Measurements from ENCODE around the gene HSF4.

The HSF4 gene

GRCh38 chr16:67148221-67148620 is 16.3 kb upstream of the HSF4 start:
- CTCF ChIA-PET, result no interaction called here
- POLR2A ChIA-PET, result no interaction called here

GRCh38 chr16:67148656-67149275 is 15.8 kb upstream of the HSF4 start:
- peaks cover 2 to 59% of the 10 kb centered on the region in 2 experiments; a peak in 2 of 3 replicates for H3K36me3 ChIP-seq (ENCODE audit: control insufficient read depth in 2 of 2, insufficient read depth in 1 of 2, low read length in 2 of 2)
- H3K9me3 ChIP-seq (ENCODE audit: control insufficient read depth, insufficient read depth, low read depth, low read length), result no peaks in the 10 kb centered on the region
- H3K27ac ChIP-seq (ENCODE audit: extremely low read depth, low read depth, low read length), result no peak overlapping the region
- POLR2A ChIA-PET, result interaction anchor here (0.6 kb wide), 1 partner anchor 265 kb away, joined by 5 read pairs; no protein-coding TSS in a partner anchor
- H3K4me1 ChIP-seq (ENCODE audit: control insufficient read depth, insufficient read depth, low read length), result 0 out of 2 replicates have a peak, but pooled peaks cover 3% of the 10 kb centered on the region
- H3K4me3 ChIP-seq (ENCODE audit: low read depth, low read length), result no peak overlapping the region
- CTCF ChIA-PET, result interaction anchor here (0.7 to 1.4 kb wide), 3 partner anchors 45 to 569 kb away, joined by 3 to 5 read pairs (median 3); partner anchors contain the start of gene CMTM2
- no peak for TF ChIP-seq ZNF548 (tag by site-specific recombination; IDR thresholded peaks at IDR 0.05)
- no peak for TF ChIP-seq ZBTB11 (tag by site-specific recombination; conservative IDR thresholded peaks at IDR 0.05; ENCODE audit: low read depth)
- TF ChIP-seq YY1 (tag by site-specific recombination; IDR thresholded peaks at IDR 0.05), result no peak
- TF ChIP-seq ZFP3 (tag by site-specific recombination; IDR thresholded peaks at IDR 0.05; ENCODE audit: low read depth), result peak; percentile 64; the same call in 1 of the 2 replicates
- no peak for TF ChIP-seq PRDM4 (tag by site-specific recombination; IDR thresholded peaks at IDR 0.05)
- TF ChIP-seq SCRT2 (tag by site-specific recombination; IDR thresholded peaks at IDR 0.05), result 0 out of 2 replicates have a peak, but pooled peaks have one; percentile 21
- TF ChIP-seq HIC1 (tag by site-specific recombination; IDR thresholded peaks at IDR 0.05), result no peak

More at GRCh38 chr16:67148221-67148620, 16.3 kb upstream of the HSF4 start:
- no peak for TF ChIP-seq MYNN (tag by site-specific recombination; IDR thresholded peaks at IDR 0.05; ENCODE audit: borderline replicate concordance)
- TF ChIP-seq SETDB1 (IDR thresholded peaks at IDR 0.05; ENCODE audit: insufficient read length, low read length), result no peak
- TF ChIP-seq ZNF169 (tag by site-specific recombination; IDR thresholded peaks at IDR 0.05), result no peak
- no peak for TF ChIP-seq ZNF658 (tag by site-specific recombination; IDR thresholded peaks at IDR 0.05)
- no peak for TF ChIP-seq YY2 (tag by site-specific recombination; IDR thresholded peaks at IDR 0.05)
- no peak for TF ChIP-seq ZNF785 (tag by site-specific recombination; IDR thresholded peaks at IDR 0.05)
- no peak for TF ChIP-seq ZNF561 (tag by site-specific recombination; IDR thresholded peaks at IDR 0.05; ENCODE audit: borderline replicate concordance)
- TF ChIP-seq ZNF324 (tag by site-specific recombination; IDR thresholded peaks at IDR 0.05), result no peak
- no peak for TF ChIP-seq ZNF530 (tag by site-specific recombination; IDR thresholded peaks at IDR 0.05; ENCODE audit: low read depth)
- TF ChIP-seq PBX3 (CRISPR knock-in tag; IDR thresholded peaks at IDR 0.05), result no peak
- no peak for TF ChIP-seq ZNF157 (tag by site-specific recombination; IDR thresholded peaks at IDR 0.05)
- TF ChIP-seq ZNF623 (tag by site-specific recombination; IDR thresholded peaks at IDR 0.05), result no peak
- no peak for TF ChIP-seq ZNF423 (tag by site-specific recombination; IDR thresholded peaks at IDR 0.05)
- TF ChIP-seq ZSCAN18 (tag by site-specific recombination; IDR thresholded peaks at IDR 0.05), result no peak
- Histone ChIP-seq H3K4me1 (ENCODE audit: control insufficient read depth, insufficient read depth, low read length) (0 out of 2 replicates have a peak, but pooled peaks cover 3% of the 10 kb centered on the region), H3K4me3 (ENCODE audit: low read depth, low read length) (no peak overlapping the region), H3K27ac (ENCODE audit: extremely low read depth, low read depth, low read length) (no peak overlapping the region), H3K36me3 (ENCODE audit: control insufficient read depth in 2 of 2, insufficient read depth in 1 of 2, low read length in 2 of 2) (peaks cover 5 to 63% of the 10 kb centered on the region in 2 experiments; a peak in 2 of 3 replicates), H3K9me3 (ENCODE audit: control insufficient read depth, insufficient read depth, low read depth, low read length) (no peaks in the 10 kb centered on the region)
